GM11168 (cell line): ENCODE measurements around the gene BCAS3.
"Not testable (repeated sequence)": the region's sequence is repeated elsewhere in the genome, so short reads cannot be mapped to it uniquely, and the experiment has no call there.

Experiments
- in situ Hi-C: fragments of 300-500 bp; cut with MboI; formaldehyde crosslinking; loops from one replicate; pipeline ENCODE4 v1.12.0; 2022; ENCODE audit warnings: low sequenced_read_pairs; ENCODE audit not compliant: unreplicated experiment

BCAS3 gene

DNA sequence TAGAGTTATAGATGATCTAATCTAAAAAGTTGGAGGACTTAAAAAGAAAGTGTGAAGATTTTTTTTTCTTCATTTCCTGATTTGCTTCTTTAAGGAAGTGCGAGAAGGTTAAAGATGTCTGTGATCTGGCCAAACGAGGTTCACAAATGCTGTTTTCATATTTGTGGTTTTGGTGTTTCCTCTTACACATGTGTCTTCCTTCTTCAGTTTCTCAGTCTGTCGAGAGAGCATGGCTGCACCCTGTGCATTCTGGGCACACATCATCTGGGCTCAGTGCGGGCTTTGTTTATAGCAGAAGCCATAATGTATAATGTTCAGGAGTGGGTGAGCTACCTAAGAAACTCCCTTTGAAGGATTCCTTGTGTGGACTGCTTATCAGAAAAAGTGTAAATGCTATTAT is 461.6 kb downstream of the BCAS3 start:
- in situ Hi-C loops = no loop called here

DNA sequence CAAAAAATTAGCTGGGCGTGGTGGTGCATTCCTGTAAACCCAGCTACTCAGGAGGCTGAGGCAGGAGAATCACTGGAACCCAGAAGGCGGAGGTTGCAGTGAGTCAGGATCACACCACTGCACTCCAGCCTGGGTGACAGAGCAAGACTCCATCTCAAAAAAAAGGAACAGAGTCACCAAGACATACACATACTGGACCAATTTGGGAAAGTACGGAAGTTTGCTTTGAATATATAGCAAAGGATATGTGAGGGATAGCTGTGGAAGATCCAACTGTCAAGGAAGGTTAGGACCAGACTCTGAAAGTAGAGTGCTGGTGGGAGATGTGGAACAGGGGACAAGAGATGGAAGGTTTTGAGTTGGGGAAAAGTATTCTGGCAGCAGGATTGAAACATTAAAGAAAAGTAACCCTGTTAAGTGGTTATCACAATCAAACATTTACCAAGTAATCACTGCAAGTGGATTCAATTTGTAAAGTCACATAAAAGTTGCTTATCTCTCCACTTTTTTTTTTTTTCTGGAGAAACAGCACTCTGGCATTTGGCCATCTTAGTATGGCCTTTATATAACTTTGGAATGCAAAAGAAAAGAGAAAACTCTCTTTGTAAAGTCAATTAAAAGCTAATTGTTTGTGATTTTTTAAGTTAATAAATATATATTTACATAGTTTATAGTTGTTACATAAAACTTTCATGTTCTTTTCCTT is 462.6 kb downstream of the BCAS3 start:
- in situ Hi-C loops = no loop called here

DNA sequence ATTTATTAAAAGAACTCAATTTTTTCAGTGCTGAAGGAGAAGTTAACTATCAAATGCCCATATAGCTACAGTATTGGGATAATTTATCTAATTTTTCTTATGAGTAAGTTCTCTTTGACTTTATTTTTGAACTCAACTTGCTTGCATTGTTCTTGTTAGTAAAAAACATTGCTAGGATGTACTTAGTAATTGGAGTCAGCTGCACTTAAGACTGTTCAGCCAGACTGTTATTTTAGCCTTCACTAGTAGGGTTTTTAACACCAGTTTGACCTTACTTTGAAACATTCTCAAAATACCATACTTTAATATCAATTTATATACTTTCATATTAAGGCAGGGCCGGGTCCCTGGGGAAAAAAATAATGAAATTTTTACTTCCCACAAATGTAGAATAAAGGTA is 465.4 kb downstream of the BCAS3 start:
- in situ Hi-C loops = no loop called here

DNA sequence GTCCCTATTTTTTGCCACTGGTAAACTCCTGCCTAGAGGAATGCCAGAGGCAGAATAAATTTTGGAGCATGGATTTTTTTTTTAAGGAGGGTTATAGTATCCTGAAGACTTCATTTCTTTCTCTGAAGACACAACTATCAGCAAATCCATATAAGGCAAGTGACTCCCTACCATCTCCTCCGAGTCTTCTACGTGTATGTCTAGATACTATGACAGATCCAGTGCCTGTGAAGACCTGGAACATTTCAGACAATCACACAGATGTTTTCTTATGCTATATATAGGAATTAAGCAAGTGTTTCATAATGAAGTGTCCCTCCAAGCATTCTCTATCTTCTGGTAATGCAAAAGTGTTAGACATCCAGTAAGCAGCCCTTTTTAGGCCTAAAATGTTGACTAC is 466.5 kb downstream of the BCAS3 start:
- in situ Hi-C loops = no loop called here

DNA sequence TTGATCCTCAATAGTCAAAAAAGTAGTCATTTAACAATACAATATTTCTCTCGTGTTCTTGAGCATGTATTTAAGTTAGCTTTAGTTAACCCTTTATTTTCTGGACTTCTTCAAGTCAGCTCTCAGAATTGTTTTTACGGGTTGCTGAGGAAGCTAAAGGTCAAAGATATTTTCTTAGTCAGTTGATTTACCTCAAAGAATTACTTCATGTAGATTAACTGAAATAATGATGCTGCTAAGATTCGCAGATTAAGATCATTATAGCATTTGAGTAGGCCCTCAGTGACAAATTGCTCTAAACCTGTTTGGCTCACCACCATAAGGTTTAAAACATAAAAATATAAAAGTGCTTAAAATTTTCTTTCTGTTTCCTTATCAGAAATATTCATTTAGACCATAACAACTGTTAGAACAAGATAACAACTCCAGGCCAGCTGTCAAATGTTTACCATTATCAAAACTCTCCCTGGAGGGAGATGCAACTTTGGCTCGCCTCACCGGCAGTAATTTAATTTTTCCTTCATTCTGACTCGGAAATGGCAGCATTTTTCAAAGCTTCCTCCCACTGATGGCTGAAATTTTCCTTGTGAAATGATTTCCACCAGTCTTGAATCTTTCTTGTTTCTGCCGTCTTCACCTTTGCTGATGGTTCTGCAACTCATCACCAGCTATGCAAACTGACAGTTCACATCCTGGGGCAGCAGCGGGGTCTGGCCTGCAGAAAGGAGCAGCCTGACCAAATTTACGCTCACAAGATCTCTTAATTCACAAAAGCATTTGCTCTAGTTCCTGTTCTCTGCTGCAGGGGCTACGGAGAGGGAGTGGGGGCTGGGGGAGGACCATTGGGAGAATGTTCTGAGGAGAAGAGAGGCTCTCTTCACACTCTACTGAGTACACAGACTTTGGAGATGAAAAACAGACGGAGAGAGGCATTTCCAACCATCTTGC is 467.2 kb downstream of the BCAS3 start:
- in situ Hi-C loops = no loop called here

DNA sequence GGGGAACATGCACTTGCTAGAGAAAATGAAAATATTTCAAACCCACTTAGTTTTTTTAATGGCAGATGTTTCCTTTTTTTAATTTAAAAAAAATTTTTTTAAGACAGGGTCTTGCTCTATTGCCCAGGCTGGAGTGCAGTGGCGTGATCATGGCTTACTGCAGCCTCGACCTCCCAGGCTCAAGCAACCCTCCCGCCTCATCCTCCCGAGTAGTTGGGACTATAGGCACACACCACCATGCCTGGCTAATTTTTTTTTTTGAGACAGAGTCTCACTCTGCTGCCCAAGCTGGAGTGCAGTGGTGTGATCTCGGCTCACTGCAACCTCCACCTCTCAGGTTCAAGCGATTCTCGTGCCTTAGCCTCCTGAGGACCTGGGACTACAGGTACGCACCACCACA is 469.2 kb downstream of the BCAS3 start:
- in situ Hi-C loops = not testable (repeated sequence)

DNA sequence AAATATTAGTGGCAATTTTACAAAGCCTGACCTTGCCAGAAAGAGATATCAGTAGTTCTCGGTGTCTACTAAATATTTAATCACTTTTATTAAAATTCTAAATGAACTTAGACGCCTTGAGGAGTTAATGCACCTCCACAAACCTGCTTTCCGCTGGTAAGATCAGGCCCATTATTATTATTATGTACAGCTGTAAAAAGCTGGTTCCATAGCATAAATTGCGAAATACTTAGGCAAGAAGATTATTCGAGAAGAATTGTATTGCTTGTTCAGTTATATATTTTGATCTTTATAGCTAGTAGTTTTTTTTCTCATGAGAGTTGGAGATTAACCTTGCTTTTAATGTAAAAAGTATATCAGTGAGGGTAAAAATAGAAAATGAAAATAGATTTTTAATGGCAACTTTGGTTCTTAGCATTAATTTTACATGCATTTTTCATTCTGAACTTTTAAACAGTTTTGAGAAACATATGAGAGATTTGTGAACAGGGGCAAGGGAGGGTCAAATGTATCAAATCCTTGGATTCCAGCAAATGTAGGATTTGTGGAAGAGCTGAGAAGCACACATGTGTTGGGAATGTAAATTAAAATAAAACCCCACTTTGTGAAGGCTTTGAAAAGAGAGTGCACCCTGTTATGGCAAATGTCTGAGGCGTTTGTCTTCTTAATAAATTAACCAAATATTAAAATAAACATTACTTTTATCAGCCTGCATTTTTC is 471.6 kb downstream of the BCAS3 start:
- in situ Hi-C loops = no loop called here

DNA sequence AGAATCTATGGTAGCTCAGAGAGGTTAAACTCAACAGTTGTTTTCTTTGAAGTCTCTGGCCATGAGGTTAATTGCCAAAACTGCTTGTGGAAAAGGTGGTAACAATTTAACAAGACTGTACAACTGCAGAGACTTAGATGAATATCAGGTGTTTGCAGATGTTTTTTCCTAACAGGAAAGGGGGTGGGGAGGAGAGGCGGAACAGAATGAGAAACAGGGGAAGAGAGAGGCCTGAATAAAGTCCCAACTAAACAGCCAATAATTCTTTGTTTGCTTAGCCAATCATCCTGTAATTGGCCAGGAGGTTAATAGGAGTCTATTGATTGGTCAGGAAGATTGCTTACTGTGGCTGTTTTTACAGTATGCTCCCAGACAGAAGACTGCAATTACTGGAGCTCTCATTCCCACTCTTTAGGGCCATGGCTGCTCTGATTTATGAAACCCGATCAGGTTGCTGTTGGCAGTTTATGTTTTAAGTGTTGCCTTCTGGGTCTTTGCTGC is 472.3 kb downstream of the BCAS3 start:
- in situ Hi-C loops = no loop called here

DNA sequence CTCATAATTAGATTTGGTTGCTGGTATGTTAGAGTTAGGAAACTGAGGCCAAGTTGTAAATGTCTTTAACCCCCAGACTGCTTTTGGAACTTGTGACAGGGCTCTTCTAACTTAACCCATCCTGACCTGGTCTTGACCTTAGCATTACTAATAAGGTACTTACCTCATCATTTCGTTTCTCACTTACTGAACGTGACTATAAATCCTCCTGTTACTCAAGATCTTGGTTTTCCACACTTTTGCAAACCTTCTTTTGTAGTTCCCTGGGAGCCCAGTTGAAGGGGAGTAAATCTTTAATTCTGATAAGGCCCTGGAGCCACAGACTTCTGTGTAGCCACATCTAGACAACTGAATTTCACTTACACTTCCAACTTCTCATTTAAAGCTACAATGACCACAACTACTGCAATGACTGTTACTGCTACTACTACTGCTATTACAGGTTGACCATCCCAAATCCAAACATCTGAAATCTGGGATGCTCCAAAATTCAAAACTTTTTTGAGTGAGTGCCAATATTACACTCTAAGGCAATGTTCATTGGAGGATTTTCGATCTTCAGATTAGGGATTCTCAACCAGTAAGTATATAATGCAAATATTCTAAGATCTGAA is 473.1 kb downstream of the BCAS3 start:
- in situ Hi-C loops = no loop called here

DNA sequence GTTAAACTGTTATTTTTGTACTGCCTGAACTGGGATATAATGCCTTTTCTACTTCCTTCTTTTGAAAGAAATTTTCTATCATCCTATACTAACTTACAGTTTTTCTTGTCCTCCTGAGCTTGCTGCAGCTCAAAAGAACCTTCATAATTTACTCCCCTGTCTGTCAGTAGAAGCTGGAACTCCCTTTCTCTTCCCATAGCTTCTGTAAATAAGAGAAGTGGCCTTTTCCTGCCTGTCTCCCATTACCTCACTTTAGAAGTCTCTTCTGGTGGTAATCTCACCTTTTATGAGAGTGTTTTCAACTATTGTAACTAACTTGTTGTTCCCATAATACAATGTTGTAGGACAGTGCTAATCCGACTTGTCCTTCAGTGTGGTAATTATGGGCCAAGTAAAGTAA is 475.2 kb downstream of the BCAS3 start:
- in situ Hi-C loops = no loop called here

DNA sequence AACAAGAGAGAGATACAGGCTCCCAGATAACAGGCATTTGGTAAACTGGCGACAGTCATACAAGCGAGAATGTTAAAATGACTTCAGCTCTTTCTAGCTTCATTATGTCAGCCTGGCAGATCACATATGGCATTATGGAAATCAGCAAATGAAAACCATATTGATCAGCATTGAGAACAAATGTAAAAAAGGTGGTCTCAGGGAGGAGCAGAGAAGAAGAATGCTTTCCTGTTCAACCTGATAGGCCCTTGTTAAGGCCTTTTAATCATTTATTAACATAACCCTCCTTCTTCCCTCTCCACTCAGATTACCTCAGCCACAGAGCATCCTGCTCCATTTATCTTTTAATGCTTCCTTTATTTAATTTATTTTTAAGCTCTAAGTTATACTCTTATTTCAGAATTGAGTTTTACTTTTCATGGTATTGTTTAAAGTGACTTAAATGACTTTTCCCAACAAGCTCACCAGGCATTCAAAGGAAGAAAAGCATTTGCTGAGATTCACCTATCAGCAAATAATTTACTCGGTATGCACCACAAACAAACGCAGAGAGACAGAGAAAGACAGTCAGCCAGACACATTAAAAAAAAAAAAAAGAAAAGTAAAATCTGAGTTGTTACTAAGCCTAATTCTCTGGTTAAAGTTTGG is 478.1 kb downstream of the BCAS3 start:
- in situ Hi-C loops = no loop called here

DNA sequence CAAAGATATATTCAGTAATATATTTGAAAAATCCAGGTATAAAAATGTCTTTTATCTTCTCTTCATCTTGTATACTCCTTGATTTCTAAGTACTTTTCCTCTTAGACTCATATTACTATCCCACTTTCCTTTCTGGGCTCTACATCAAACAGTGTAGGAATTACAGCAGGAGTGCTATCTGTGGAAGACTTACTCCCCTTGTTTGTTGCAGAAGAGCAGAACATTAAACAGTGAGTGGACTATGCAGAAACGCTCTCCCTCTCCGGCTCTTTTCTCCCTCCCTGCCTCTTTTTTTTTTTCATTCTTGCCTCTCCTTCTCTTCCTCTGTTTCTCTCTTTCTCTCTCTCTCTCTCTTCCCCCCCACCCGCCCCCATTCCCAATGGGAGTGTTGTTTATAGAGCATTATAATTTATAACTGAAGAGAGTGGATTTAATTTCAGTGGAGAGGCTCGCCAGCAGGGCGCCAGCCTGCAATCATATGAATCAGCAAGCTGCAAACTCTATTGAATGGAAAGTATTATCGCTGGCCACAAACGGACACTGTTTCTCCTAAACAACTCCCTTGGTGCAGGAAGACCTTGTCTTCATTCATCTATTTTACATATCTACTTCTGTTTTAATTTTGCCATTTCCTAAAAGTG is 479.7 kb downstream of the BCAS3 start:
- in situ Hi-C loops = no loop called here

DNA sequence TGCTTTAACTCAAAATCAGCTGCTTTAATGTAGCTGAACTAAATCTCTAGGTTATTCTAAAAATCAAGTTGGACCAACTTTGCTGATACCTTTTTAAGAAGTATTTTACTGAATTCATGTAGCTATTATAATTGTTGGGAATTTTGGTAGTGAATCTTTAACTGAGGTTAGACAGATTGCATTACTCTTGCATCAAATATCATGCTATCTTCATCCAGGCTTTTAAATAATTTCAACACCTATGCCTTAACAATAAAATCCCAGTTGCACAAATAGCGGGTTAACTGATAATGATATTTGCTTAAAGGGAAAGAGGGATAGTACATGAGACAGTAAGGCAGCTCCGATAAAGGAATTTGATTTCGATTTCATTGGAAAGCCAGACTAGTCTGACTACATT is 480.7 kb downstream of the BCAS3 start:
- in situ Hi-C loops = no loop called here

DNA sequence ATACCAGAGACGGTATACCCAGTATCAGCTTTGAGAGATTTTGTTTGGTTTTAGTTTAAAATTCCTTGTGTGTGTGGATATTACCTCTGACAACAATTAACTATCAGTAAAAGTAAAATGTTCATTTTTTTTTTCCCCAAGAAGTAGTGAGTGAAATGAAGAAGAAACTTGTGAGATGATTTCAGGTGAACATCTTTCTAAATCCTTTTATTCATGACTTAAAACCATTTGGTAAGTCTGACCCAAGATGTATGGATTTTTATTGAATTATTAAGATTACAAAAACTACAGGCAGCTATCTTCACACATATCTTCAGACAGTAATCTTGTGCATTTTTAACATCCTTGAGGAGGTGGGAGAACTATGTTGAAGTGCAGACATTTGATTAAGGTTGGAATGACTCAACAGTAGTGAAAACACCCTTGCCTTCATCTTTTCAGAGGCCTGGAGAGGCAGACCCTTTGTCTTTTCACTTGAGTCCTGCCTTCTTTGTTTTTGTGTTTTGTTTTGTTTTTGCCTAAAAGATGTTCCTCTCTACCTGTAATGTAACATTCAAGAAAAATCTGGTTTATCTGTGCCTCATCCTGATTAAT is 481.7 kb downstream of the BCAS3 start:
- in situ Hi-C loops = no loop called here

DNA sequence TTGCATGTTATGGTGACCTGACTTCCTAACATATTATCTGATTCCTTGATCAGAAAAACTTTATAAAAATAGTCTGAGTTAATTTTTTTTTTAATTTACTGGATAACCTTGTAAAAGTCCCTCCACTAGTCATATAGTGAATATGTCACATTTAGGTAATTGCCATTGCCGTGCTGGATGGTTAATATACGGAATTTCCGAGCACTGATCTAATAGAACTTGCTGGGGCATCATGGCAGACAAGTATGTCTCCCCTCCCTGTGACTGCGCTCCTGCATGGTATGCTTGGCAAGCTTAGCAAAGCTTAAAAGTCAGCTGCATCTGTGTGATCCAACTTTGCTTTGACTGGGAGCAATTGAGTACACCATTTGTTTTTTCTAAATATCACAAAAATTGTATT is 482.6 kb downstream of the BCAS3 start:
- in situ Hi-C loops = no loop called here

DNA sequence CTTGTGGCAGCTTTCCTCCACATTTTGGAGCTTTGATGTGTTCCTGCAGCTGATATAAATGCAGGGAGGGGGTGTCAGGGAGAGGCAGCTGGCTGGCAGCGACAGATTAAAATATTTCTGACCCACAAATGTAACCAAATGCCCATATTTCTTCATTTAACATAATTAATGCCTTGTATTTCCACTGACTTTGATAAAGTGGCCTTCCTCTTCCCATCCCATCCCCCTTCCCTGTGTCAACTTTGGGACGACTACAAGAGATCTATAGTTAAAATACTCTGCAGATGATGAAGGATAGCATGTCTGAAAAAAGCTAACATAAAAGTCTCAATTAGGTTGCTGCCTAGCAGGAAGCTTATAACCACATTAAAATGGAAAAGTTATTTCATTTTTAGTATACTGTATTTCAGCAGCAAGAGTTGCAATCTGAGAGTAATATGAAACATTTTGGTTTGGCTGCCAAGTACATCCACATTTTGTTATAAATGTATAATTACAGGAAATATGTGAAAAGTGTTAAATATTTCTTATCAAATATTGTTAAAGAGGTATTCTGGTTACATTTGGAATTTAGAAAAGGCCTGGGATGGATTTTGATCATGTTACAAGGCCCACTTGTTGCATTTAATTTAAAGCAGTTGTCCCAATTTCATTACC is 483.3 kb downstream of the BCAS3 start:
- in situ Hi-C loops = no loop called here

DNA sequence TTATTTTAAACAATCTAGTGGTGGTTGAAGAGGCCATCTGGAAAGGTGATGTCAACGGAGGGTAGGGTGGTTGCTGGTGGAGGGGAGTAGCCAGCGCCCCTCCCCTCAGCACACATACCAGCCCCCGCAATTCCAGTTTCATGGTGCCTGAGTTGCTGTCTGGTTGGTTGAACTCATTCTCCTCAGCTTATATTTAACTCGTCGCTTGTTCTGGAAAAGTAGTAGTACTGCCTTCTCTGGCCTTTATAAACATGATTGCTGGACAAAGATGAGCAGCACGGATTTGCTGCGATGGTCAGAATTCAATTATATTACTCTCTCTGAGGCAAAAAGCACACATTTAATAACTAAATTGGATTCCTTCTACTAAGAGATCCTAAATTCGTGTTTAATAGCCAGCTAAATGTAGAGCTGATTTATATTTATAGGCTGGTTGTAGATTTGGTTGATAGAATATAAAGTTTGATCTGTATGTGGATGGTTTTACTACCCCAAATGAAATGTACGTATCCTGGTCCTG is 484.0 kb downstream of the BCAS3 start:
- in situ Hi-C loops = no loop called here

DNA sequence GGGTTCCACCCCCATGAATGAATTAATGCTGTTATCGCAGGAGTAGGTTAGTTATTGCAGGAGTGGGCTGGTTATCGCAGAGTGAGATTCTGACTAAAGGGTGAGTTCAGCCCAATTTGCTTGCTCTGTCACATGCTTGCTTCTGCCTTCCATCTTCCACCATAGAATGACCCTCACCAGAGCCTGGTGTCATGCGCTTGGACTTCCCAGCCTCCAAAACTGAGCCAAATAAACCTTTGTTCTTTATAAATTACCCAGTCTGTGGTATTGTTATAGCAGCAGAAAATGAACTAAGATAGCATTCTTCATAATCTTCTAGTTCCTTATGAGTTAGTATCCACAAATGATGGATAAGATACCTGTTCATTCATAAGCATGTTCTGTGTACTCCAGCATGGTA is 486.9 kb downstream of the BCAS3 start:
- in situ Hi-C loops = no loop called here
